Measurements from ENCODE around the gene EML4. TPM values are rescaled to one million over a fixed set of nuclear protein-coding genes. Genes with fewer than 3 reads are reported as not detected.

The EML4 gene
- total RNA-seq, 3 donors from 2014 or later = 47.9 to 88.3 (median 66.3) TPM

DNA sequence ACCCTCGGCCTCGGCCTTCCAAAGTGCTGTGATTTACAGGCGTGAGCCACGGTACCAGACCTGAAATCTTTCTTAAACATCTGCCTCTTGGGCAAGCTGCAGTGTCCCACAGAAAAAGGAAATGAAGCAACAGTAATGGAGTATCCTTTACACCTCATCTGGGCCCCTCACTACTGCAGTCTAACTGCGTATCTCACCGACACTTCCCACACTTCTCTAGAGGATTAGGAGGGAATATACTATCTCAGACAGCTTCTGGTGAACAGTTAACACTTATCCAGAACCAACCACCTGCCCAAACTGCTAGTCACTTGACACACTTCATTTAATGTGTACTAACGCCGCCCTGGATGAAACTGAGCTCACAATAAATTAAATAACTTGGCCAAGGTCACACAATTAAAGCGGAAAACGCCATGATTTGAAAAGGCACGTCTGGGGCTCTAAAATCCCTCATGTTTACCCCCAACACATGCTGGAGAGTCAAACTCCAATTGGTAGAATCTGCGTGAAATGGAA lies 190.9 kb downstream of the EML4 start:
- TF ChIP-seq, protein P1, sequence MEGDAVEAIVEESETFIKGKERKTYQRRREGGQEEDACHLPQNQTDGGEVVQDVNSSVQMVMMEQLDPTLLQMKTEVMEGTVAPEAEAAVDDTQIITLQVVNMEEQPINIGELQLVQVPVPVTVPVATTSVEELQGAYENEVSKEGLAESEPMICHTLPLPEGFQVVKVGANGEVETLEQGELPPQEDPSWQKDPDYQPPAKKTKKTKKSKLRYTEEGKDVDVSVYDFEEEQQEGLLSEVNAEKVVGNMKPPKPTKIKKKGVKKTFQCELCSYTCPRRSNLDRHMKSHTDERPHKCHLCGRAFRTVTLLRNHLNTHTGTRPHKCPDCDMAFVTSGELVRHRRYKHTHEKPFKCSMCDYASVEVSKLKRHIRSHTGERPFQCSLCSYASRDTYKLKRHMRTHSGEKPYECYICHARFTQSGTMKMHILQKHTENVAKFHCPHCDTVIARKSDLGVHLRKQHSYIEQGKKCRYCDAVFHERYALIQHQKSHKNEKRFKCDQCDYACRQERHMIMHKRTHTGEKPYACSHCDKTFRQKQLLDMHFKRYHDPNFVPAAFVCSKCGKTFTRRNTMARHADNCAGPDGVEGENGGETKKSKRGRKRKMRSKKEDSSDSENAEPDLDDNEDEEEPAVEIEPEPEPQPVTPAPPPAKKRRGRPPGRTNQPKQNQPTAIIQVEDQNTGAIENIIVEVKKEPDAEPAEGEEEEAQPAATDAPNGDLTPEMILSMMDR (IDR thresholded peaks at IDR 0.05) = no peak
- peak overlapping the region; percentile 98 for H3K4me3 ChIP-seq
- ATAC-seq = no peak
- intact Hi-C loops (cut with DNase I, micrococcal nuclease) = no loop called here
- peaks cover 21% of the 10 kb centered on the region for H3K4me1 ChIP-seq (ENCODE audit: low read depth)
- no peaks in the 10 kb centered on the region for H3K9me3 ChIP-seq
- no peaks in the 10 kb centered on the region for H3K36me3 ChIP-seq (ENCODE audit: low read depth)
- DNase-seq = no peak

DNA sequence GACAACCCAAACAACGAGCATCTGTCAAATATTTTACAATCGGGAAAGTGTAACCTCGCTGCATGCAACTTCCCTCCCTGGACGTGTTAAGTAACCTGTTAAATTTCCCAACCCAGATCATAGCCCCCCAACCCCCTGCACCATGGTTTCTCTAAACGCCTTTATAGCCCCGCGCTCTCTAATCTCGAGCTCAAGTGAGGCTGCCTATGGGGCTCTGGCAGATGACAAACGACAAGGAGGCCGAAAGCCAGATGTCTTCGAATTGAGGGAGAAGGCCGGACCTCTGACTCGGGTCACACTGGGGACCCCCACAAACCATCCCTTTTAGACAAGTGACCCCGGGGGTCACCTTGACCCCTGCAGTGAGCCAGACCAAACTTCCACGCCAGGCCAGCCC lies 191.3 kb downstream of the EML4 start:
- no peaks in the 10 kb centered on the region for H3K36me3 ChIP-seq (ENCODE audit: low read depth)
- intact Hi-C loops (cut with DNase I, micrococcal nuclease) = no loop called here
- H3K4me3 ChIP-seq = peak overlapping the region; percentile 98
- ATAC-seq = no peak
- peaks cover 18% of the 10 kb centered on the region for H3K4me1 ChIP-seq (ENCODE audit: low read depth)
- H3K9me3 ChIP-seq = no peaks in the 10 kb centered on the region
- TF ChIP-seq, protein P1 (IDR thresholded peaks at IDR 0.05) = no peak
- no peak for DNase-seq

DNA sequence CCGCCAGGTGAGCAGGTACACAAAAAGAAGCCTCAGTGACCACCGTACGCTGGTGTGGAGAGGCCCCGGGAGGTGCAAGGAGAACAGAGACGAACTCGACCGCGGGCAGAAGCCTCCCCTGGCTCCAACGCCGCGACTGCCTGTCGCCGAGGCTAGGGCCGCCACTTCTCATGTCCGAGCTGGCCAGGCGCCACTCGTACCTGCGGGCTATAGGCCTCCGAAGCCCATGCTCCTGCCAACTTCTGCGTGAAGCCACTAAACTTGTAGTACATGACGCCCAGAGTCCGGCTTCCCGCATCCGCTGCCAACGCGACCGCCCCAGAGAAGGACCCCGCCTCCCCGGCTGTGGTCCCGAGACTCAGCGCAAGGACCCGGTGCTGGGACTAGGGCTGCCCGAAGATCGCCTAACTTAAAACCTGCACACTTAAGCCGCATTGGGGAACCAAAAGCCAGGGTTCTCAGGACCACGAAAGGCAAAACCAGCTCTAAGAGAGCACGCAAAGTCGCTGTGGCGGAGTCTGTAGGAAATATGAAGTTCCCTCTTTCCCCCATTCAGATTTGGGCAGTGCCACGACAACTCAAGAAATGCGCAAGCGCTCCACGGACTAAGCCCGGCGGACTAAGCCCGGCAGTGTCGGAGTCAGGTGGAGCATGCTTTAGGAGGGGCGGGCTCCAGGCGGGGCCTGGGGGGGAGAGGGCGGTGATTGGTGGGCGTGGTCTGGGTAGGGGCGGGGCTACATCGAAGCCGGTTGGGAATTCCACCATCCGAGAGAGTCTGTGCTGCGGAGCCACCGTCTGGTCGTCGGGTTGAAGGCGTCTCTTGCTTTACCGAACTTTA lies 192.0 kb downstream of the EML4 start, which contains the start of gene COX7A2L:
COX7A2L (minus strand) TSS at position 328 of the 838 bp plus-strand sequence; CDS start at position 272, 56 bp downstream.
- no peaks in the 10 kb centered on the region for H3K36me3 ChIP-seq (ENCODE audit: low read depth)
- DNase-seq = peak; percentile 97 to 99 (median 98)
- intact Hi-C loops (cut with DNase I, micrococcal nuclease) = no loop called here
- no peaks in the 10 kb centered on the region for H3K9me3 ChIP-seq
- ATAC-seq = peak; percentile 97
- H3K4me3 ChIP-seq = peak within 1 kb of the TSS; percentile 98
- H3K4me1 ChIP-seq (ENCODE audit: low read depth) = peaks cover 18% of the 10 kb centered on the region
- TF ChIP-seq, protein P1 (IDR thresholded peaks at IDR 0.05) = no peak

DNA sequence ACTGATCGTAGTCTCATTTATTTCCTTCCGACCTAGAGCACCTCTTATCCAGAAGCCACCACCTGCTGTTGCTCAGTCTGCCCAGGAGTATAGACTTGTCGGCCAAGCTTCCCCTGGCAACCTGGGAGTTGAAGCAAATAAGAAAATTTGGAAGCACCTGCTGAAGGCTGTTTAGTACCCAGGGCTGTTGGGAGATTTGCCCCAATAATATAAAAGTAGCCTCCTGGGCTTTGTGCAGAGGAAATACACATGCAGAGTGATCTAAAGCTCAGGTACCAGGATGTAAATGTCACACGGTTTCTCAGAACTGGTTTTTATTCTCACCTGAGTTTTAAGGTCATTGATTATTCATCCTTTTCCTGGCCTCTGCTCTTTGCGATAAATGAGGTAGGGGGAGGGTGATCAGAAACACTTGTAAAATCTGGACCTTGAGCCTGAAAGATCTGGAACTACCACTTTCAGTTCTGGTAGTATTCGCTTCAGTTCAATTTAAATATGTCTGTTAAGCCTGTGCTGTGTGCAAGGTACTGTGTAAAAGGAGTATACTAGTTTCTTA lies 192.7 kb downstream of the EML4 start:
- no peaks in the 10 kb centered on the region for H3K36me3 ChIP-seq (ENCODE audit: low read depth)
- TF ChIP-seq, protein P1 (IDR thresholded peaks at IDR 0.05) = no peak
- DNase-seq (peak in 1 of 3 donors; percentile 38), ATAC-seq (peak; percentile 29)
- no peaks in the 10 kb centered on the region for H3K9me3 ChIP-seq
- peaks cover 18% of the 10 kb centered on the region for H3K4me1 ChIP-seq (ENCODE audit: low read depth)
- H3K4me3 ChIP-seq = no peak overlapping the region
- intact Hi-C loops (cut with DNase I, micrococcal nuclease) = no loop called here

DNA sequence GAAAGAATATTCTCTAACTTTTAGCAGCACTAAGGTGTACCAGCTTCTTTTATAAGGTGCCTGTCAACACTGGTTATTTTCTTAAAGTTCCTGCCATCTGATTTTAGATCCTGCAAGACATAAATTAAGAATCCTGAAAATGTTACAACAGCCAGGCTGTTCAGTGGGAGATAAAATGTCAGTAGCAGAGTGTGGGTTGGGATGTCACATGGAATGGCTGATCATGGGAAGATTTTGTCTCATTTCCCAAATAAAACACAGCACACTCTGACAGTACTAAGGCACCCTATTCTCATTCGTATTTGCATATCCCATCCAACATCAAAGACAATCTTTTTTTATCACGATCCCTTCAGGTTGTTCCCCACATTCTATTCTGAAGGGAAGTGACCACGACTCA lies 194.3 kb downstream of the EML4 start:
- ATAC-seq = no peak
- no peaks in the 10 kb centered on the region for H3K9me3 ChIP-seq
- intact Hi-C loops (cut with DNase I, micrococcal nuclease) = no loop called here
- H3K4me3 ChIP-seq = no peak overlapping the region
- no peaks in the 10 kb centered on the region for H3K36me3 ChIP-seq (ENCODE audit: low read depth)
- peaks cover 18% of the 10 kb centered on the region for H3K4me1 ChIP-seq (ENCODE audit: low read depth)
- TF ChIP-seq, protein P1 (IDR thresholded peaks at IDR 0.05) = no peak
- no peak for DNase-seq
